Lower leg skin (tissue), 3 donors: ENCODE measurements around the gene ARHGEF16.

ENCODE experiments used
- CTCF ChIP-seq, 3 donors: fragments of 450-650 bp; IDR thresholded peaks; one replicate each; pipeline ENCODE4 v1.5.1; 2016; ENCODE audit warnings: antibody characterized with exemption in 3 of 3, mild to moderate bottlenecking in 3 of 3, moderate library complexity in 2 of 3
- POLR2A ChIP-seq, 2 donors: fragments of 450-650 bp; IDR thresholded peaks; one replicate each; pipeline ENCODE4 v1.6.1; 2016 to 2017; ENCODE audit warnings: antibody characterized with exemption in 2 of 2, mild to moderate bottlenecking in 1 of 2, moderate library complexity in 1 of 2

DNA sequence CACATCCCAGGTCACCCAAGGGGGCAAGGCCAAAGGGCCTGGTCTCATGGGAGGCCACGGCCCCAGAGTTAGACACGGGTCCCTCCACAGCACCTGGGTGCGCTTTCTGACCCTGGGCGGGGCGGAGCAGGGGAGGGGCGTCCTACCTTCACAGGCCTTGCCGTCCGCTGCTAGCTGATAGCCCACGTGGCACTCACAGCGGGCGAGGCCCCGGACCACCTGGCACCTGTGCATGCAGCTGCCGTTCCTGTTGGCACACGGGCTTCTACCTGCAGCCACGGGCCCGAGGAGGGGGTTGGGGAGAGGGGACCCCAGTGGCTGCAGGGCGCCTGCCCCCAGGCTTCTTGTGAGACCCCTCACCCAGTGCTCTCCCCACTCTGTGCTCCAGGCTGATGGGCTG, 59.9 kb downstream of the ARHGEF16 start:
- no peak for TF ChIP-seq CTCF (IDR thresholded peaks at IDR 0.05)
- TF ChIP-seq POLR2A (IDR thresholded peaks at IDR 0.05): no peak
